ENCODE results near the gene GPR37L1.

DNA sequence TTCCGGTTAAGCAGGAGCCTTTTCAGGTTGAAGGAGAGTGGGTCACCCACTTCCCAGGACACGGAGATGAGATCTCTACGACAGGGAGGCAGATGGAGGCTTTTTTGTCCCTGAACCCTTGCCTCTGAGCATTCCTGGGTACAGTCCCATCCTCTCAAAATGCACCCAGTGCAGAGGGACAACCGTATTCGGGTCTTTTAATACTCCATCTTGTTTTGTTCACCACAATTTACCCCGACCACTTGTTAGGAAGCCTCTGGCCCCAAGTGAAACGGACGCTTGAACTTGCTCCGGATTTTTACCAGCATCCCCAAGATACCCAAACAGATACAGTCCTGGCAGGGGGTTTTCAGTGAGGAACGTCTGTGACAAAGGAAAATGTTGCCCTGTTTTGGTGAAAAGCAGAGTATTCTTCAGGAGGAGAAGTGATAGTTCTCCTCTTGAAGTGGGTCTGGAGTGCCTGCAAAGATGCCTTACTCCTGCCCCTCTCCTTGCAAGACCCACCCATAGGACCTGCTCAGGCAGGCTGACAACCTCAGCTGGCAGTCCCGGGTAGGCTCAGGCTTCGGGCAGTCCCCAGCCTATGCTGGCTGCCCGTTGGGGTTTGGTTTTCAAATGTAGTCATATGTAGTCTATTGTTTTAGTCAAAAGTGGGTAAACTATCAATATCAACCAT, 22.5 kb downstream of the GPR37L1 start:
- TF ChIP-seq EP300 (IDR thresholded peaks at IDR 0.05; ENCODE audit: borderline replicate concordance), result no peak
- TF ChIP-seq MAX (IDR thresholded peaks at IDR 0.05), result no peak
- no peak for TF ChIP-seq YY1 (IDR thresholded peaks at IDR 0.05; ENCODE audit: low read depth)
- TF ChIP-seq FOXM1 (IDR thresholded peaks at IDR 0.05; ENCODE audit: borderline replicate concordance, low read depth), result no peak
- no peak for TF ChIP-seq TCF12 (IDR thresholded peaks at IDR 0.05; ENCODE audit: low read depth)
- TF ChIP-seq TAF1 (IDR thresholded peaks at IDR 0.05; ENCODE audit: low read depth), result no peak
- no peak for TF ChIP-seq EGR1 (IDR thresholded peaks at IDR 0.05)
- no peak for TF ChIP-seq CEBPB (IDR thresholded peaks at IDR 0.05)
- TF ChIP-seq ZBTB7A (IDR thresholded peaks at IDR 0.05; ENCODE audit: low read depth), result no peak
- TF ChIP-seq CREB1 (IDR thresholded peaks at IDR 0.05; ENCODE audit: low read depth), result no peak
- TF ChIP-seq USF1 (IDR thresholded peaks at IDR 0.05), result no peak
- TF ChIP-seq NFIC (IDR thresholded peaks at IDR 0.05), result no peak
- no peak for TF ChIP-seq RAD21 (IDR thresholded peaks at IDR 0.05; ENCODE audit: low read depth)
- TF ChIP-seq, protein P1, sequence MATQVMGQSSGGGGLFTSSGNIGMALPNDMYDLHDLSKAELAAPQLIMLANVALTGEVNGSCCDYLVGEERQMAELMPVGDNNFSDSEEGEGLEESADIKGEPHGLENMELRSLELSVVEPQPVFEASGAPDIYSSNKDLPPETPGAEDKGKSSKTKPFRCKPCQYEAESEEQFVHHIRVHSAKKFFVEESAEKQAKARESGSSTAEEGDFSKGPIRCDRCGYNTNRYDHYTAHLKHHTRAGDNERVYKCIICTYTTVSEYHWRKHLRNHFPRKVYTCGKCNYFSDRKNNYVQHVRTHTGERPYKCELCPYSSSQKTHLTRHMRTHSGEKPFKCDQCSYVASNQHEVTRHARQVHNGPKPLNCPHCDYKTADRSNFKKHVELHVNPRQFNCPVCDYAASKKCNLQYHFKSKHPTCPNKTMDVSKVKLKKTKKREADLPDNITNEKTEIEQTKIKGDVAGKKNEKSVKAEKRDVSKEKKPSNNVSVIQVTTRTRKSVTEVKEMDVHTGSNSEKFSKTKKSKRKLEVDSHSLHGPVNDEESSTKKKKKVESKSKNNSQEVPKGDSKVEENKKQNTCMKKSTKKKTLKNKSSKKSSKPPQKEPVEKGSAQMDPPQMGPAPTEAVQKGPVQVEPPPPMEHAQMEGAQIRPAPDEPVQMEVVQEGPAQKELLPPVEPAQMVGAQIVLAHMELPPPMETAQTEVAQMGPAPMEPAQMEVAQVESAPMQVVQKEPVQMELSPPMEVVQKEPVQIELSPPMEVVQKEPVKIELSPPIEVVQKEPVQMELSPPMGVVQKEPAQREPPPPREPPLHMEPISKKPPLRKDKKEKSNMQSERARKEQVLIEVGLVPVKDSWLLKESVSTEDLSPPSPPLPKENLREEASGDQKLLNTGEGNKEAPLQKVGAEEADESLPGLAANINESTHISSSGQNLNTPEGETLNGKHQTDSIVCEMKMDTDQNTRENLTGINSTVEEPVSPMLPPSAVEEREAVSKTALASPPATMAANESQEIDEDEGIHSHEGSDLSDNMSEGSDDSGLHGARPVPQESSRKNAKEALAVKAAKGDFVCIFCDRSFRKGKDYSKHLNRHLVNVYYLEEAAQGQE (IDR thresholded peaks at IDR 0.05; ENCODE audit: low read depth), result no peak
